H1 (cell line): ENCODE measurements around the gene NOD2. TPM values are rescaled to one million over a fixed set of nuclear protein-coding genes. Genes with fewer than 3 reads are reported as not detected.

Source experiments
- CTCF ChIA-PET: fragments of 300-600 bp; sonication (Branson Sonifier 250); formaldehyde crosslinking; loops from one replicate; lab custom pipeline; 2021; ENCODE audit not compliant: partially characterized antibody; lab: Charles Lee
- POLR2A ChIA-PET: fragments of 300-600 bp; sonication (Branson Sonifier 250); formaldehyde crosslinking; loops from one replicate; lab custom pipeline; 2021; ENCODE audit warnings: inconsistent platforms; ENCODE audit not compliant: partially characterized antibody; lab: Charles Lee
- DNase-seq, 2 experiments: peaks; one replicate each; pipeline versions ENCODE4 v3.0.0 to v3.0.0-alpha.2; 2010 to 2022; ENCODE audit warnings: low spot score in 2 of 2, low read depth in 1 of 2, mixed read lengths in 1 of 2
- FAIRE-seq: peaks from 2 replicates; lab custom pipeline; 2011; peaks lifted over from hg19 to GRCh38; lab: Jason Lieb, UNC
- H2AFZ ChIP-seq: 2 replicates; pipeline ENCODE4 v1.8.1; 2012; ENCODE audit warnings: low read length, inconsistent platforms
- H2AK5ac ChIP-seq: 2 replicates; pipeline ENCODE4 v1.6.1; 2013; ENCODE audit warnings: low read depth, low read length
- H2BK120ac ChIP-seq: replicated peaks from 2 replicates; pipeline ENCODE3; 2013; ENCODE audit warnings: low read depth, low read length, inconsistent platforms
- H2BK12ac ChIP-seq: 2 replicates; pipeline ENCODE4 v1.6.1; 2013; ENCODE audit warnings: low read depth, low read length
- H2BK15ac ChIP-seq: 2 replicates; pipeline ENCODE4 v1.6.1; 2013; ENCODE audit warnings: low read length
- H2BK20ac ChIP-seq: 2 replicates; pipeline ENCODE4 v1.6.1; 2013; ENCODE audit warnings: low read length
- H2BK5ac ChIP-seq: 2 replicates; pipeline ENCODE4 v1.6.1; 2013; ENCODE audit warnings: low read depth, low read length
- H3K14ac ChIP-seq: 2 replicates; pipeline ENCODE4 v1.6.1; 2013; ENCODE audit warnings: inconsistent platforms; ENCODE audit not compliant: insufficient read length
- H3K18ac ChIP-seq: 2 replicates; pipeline ENCODE4 v1.6.1; 2013; ENCODE audit warnings: low read length; ENCODE audit errors: extremely low read depth
- H3K23ac ChIP-seq: 2 replicates; pipeline ENCODE4 v1.6.1; 2013; ENCODE audit warnings: inconsistent platforms; ENCODE audit not compliant: insufficient read length
- H3K23me2 ChIP-seq: 2 replicates; pipeline ENCODE4 v1.6.1; 2013; ENCODE audit warnings: low read depth, low read length
- H3K27ac ChIP-seq: 2 replicates; pipeline ENCODE4 v1.6.1; 2011; ENCODE audit warnings: low read depth, low read length, inconsistent platforms
- H3K27me3 ChIP-seq, 4 experiments: replicated peaks in 1 of 4; 1 replicate in 1 of 4; 2 replicates in 3 of 4; pipeline versions ENCODE4 v1.6.1 to v1.8.1; 2011 to 2013; ENCODE audit warnings: low read length in 3 of 4, mild to moderate bottlenecking in 3 of 4, inconsistent platforms in 2 of 4, mixed read lengths in 2 of 4, moderate library complexity in 1 of 4; ENCODE audit not compliant: control insufficient read depth in 3 of 4, insufficient read depth in 3 of 4; ENCODE audit errors: extremely low read depth in 1 of 4
- H3K36me3 ChIP-seq, 4 experiments: 2 replicates each; pipeline versions ENCODE4 v1.6.1 to v1.8.1; 2011 to 2013; ENCODE audit warnings: mild to moderate bottlenecking in 4 of 4, low read length in 3 of 4, moderate library complexity in 2 of 4, control low read depth in 1 of 4, inconsistent platforms in 1 of 4; ENCODE audit not compliant: insufficient read depth in 4 of 4, control insufficient read depth in 2 of 4
- H3K4ac ChIP-seq: replicated peaks from 2 replicates; pipeline ENCODE3; 2013; ENCODE audit warnings: low read length, low read depth, mixed read lengths, inconsistent platforms; ENCODE audit not compliant: insufficient read length
- H3K4me1 ChIP-seq, 4 experiments: replicated peaks in 1 of 4; 1 replicate in 1 of 4; 2 replicates in 3 of 4; pipeline versions ENCODE4 v1.6.1 to v1.8.1; 2011 to 2013; ENCODE audit warnings: low read length in 3 of 4, inconsistent platforms in 2 of 4, mixed read lengths in 1 of 4; ENCODE audit not compliant: insufficient read depth in 4 of 4, control insufficient read depth in 3 of 4
- H3K4me2 ChIP-seq, 2 experiments: 2 replicates each; pipeline versions ENCODE4 v1.6.1 to v1.8.1; 2011 to 2013; ENCODE audit warnings: low read depth in 2 of 2, low read length in 2 of 2, control low read depth in 1 of 2, inconsistent platforms in 1 of 2, mild to moderate bottlenecking in 1 of 2; ENCODE audit not compliant: insufficient read depth in 1 of 2
- H3K4me3 ChIP-seq, 4 experiments: fragments of 200-600, 300-600 bp in 1 of 4; sonication (generic), shearing (Covaris generic), sonication (Bioruptor Twin) in 1 of 4; 2 replicates each; pipeline versions ENCODE4 v1.5.1 to v1.8.1; 2011 to 2016; ENCODE audit warnings: low read length in 4 of 4, low read depth in 3 of 4, control low read depth in 2 of 4, inconsistent platforms in 2 of 4, mild to moderate bottlenecking in 2 of 4, mixed read lengths in 1 of 4, moderate library complexity in 1 of 4; ENCODE audit not compliant: insufficient read depth in 2 of 4; ENCODE audit errors: extremely low read depth in 1 of 4
- H3K56ac ChIP-seq: replicated peaks from 2 replicates; pipeline ENCODE3; 2013; ENCODE audit warnings: low read depth, mild to moderate bottlenecking, mixed read lengths, low read length, inconsistent platforms; ENCODE audit not compliant: insufficient read length
- H3K79me1 ChIP-seq: 2 replicates; pipeline ENCODE4 v1.6.1; 2013; ENCODE audit warnings: low read depth, low read length, control low read depth
- H3K79me2 ChIP-seq, 2 experiments: 2 replicates each; pipeline versions ENCODE4 v1.6.1 to v1.8.1; 2012 to 2013; ENCODE audit warnings: low read length in 2 of 2, mild to moderate bottlenecking in 2 of 2, inconsistent platforms in 1 of 2; ENCODE audit not compliant: insufficient read depth in 2 of 2, control insufficient read depth in 1 of 2
- H3K9ac ChIP-seq, 4 experiments: replicated peaks in 1 of 4; 1 replicate in 1 of 4; 2 replicates in 3 of 4; pipeline versions ENCODE4 v1.6.1 to v1.8.1; 2011 to 2013; ENCODE audit warnings: low read depth in 3 of 4, low read length in 3 of 4, control low read depth in 2 of 4, mild to moderate bottlenecking in 2 of 4, moderate library complexity in 2 of 4, inconsistent platforms in 1 of 4; ENCODE audit errors: extremely low read depth in 1 of 4
- H3K9me3 ChIP-seq, 2 experiments: 2 replicates each; pipeline versions ENCODE4 v1.6.1 to v1.8.1; 2012 to 2013; ENCODE audit warnings: mild to moderate bottlenecking in 2 of 2, moderate library complexity in 2 of 2, control low read depth in 1 of 2, inconsistent platforms in 1 of 2, low read depth in 1 of 2, low read length in 1 of 2, mixed read lengths in 1 of 2; ENCODE audit not compliant: insufficient read depth in 2 of 2
- H4K20me1 ChIP-seq, 2 experiments: replicated peaks in 1 of 2; 2 replicates each; pipeline versions ENCODE3 to v1.8.1; 2011 to 2013; ENCODE audit warnings: inconsistent platforms in 2 of 2, low read length in 2 of 2, mild to moderate bottlenecking in 1 of 2; ENCODE audit not compliant: insufficient read depth in 2 of 2, control insufficient read depth in 1 of 2
- H4K5ac ChIP-seq: 2 replicates; pipeline ENCODE4 v1.6.1; 2013; ENCODE audit warnings: low read length, low read depth, mixed read lengths, inconsistent platforms; ENCODE audit not compliant: insufficient read length
- H4K8ac ChIP-seq: 2 replicates; pipeline ENCODE4 v1.8.0; 2013; ENCODE audit warnings: mild to moderate bottlenecking, moderate library complexity, low read length, inconsistent platforms; ENCODE audit not compliant: insufficient read depth; ENCODE audit errors: extremely low read depth
- H4K91ac ChIP-seq: replicated peaks from 2 replicates; pipeline ENCODE3; 2013; ENCODE audit warnings: low read length, mixed read lengths, inconsistent platforms; ENCODE audit not compliant: insufficient read length
- HDAC6 ChIP-seq: IDR thresholded peaks from one replicate; pipeline ENCODE4 v1.7.1; 2012; ENCODE audit warnings: low read depth, mild to moderate bottlenecking, inconsistent platforms, low read length, moderate library complexity
- POLR2AphosphoS5 ChIP-seq: IDR thresholded peaks from 2 replicates; pipeline ENCODE4 v1.6.1; 2011; ENCODE audit warnings: low read depth, low read length
- RAD21 ChIP-seq, 2 experiments: IDR thresholded peaks in 1 of 2; conservative IDR thresholded peaks in 1 of 2; 2 replicates each; pipeline ENCODE4 v1.6.1; 2011; ENCODE audit warnings: low read depth in 2 of 2, low read length in 2 of 2, improper control_type of control experiment in 1 of 2, inconsistent platforms in 1 of 2, mild to moderate bottlenecking in 1 of 2, moderate library complexity in 1 of 2
- RFX5 ChIP-seq: IDR thresholded peaks from 2 replicates; pipeline ENCODE4 v1.6.1; 2011; ENCODE audit warnings: low read depth, low read length, improper control_type of control experiment, borderline replicate concordance
- SIN3A ChIP-seq, 2 experiments: IDR thresholded peaks in 1 of 2; conservative IDR thresholded peaks in 1 of 2; 2 replicates each; pipeline ENCODE4 v1.6.1; 2011 to 2012; ENCODE audit warnings: low read length in 2 of 2, improper control_type of control experiment in 1 of 2, low read depth in 1 of 2, mild to moderate bottlenecking in 1 of 2
- SP1 ChIP-seq: IDR thresholded peaks from 2 replicates; pipeline ENCODE4 v1.6.1; 2011; ENCODE audit warnings: low read depth, low read length
- SUZ12 ChIP-seq: fragments of 200-600 bp; sonication (generic); IDR thresholded peaks from 2 replicates; pipeline ENCODE4 v1.6.1; 2012; ENCODE audit warnings: mild to moderate bottlenecking, inconsistent platforms, low read length, moderate library complexity, mixed read lengths
- ZNF274 ChIP-seq: IDR thresholded peaks from 2 replicates; pipeline ENCODE4 v1.7.0; 2012; ENCODE audit warnings: low read length, borderline replicate concordance; ENCODE audit errors: extremely low read depth
- WGBS, 2 experiments: shearing (Covaris generic) in 1 of 2; methylation state at CpG; one replicate each; pipeline versions ENCODE4 v1.1.6 to v1.1.7; 2013 to 2015; ENCODE audit warnings: low lambda C conversion rate in 2 of 2, mixed read lengths in 2 of 2, inconsistent platforms in 1 of 2, low coverage in 1 of 2, missing lambda C conversion rate in 1 of 2; ENCODE audit not compliant: insufficient replicate concordance in 2 of 2, insufficient coverage in 1 of 2, insufficient read length in 1 of 2; ENCODE audit errors: extremely low coverage in 1 of 2, missing lambda C conversion rate in 1 of 2; 5-methylcytosine and 5-hydroxymethylcytosine counted together
- polyA plus RNA-seq, 7 experiments: library from polyadenylated mRNA; depleted of rRNA in 3 of 7; stranded (reverse) in 5 of 7; unstranded in 2 of 7; fragments of >200 nt in 5 of 7; fragments of 200-250 nt in 2 of 7; gene quantifications; 1 replicate in 5 of 7; 2 replicates in 1 of 7; 4 replicates in 1 of 7; pipeline versions ENCODE4 v1.2.1 to v1.2.3, GENCODE V29; 2011 to 2013; ENCODE audit warnings: missing spikeins in 2 of 7, mixed read lengths in 2 of 7
- total RNA-seq: library from RNA; stranded (reverse); fragmentation: NEBNext Ultra II Directional; extraction: Animal tissue kit (Norgen Biotek cat#: 25700); gene quantifications from 2 replicates; pipeline ENCODE4 v1.2.1, GENCODE V29; 2021
- TF ChIP-seq, protein P1 (sequence below): IDR thresholded peaks from 2 replicates; pipeline ENCODE4 v1.6.1; 2012; ENCODE audit warnings: low read length, inconsistent platforms

NOD2 gene
- total and polyA plus RNA-seq, 2 of the 8 experiments (the other 6 are each of a cell fraction or from before 2014, with no cell fraction given), result 0.37 to 0.42 TPM

DNA sequence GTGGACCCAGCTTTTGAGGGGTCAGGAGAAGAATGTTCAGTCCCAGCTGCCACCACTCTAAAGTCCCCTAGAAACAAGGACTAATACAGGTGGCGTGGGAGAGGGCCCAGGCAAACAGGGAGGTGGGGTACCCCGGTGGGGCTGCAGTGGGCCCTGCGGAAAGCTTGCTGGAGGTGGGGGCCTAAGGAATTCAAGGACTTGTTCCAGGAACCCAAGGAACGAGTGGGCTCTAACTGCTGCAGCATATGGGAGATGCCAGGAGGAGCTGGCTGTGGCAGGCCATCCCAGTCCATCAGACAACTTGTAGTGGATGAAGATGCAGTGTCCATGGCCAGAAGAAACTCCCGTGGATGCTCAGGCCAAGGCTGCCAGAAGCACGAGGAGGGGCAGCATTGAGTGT lies 22.9 kb upstream of the NOD2 start:
- Histone ChIP-seq H2AK5ac (no peak overlapping the region), H2BK5ac (no peak overlapping the region), H3K9ac (no peak overlapping the region), H4K91ac (no peak overlapping the region), H3K23me2 (no peaks in the 10 kb centered on the region; the same call in 1 of the 2 replicates), H3K36me3 (no peaks in the 10 kb centered on the region), H3K27ac (no peak overlapping the region), H2BK20ac (no peak overlapping the region), H4K8ac (no peak overlapping the region), H3K79me1 (no peaks in the 10 kb centered on the region), H4K5ac (no peak overlapping the region), H2BK120ac (no peak overlapping the region), H3K23ac (no peak overlapping the region), H3K27me3 (no peaks in the 10 kb centered on the region), H3K4ac (no peak overlapping the region), H3K14ac (no peak overlapping the region), H2BK12ac (no peak overlapping the region), H3K18ac (no peak overlapping the region), H3K4me1 (peaks cover 0 to 2% (median 0%) of the 10 kb centered on the region in 4 experiments; a peak in 1 of 7 replicates), H3K4me3 (no peak overlapping the region), H2BK15ac (no peak overlapping the region), H2AFZ (no peak overlapping the region), H3K56ac (no peak overlapping the region), H3K9me3 (peaks cover 13 to 20% of the 10 kb centered on the region in 2 experiments), H3K4me2 (no peak overlapping the region), H3K79me2 (no peaks in the 10 kb centered on the region), H4K20me1 (no peaks in the 10 kb centered on the region)
- DNase-seq, result no peak
- no peak for FAIRE-seq
- CTCF ChIA-PET, result interaction anchor here (1.2 to 21.1 kb wide), 10 partner anchors 5 to 421 kb away, joined by 3 to 279 read pairs (median 6); no protein-coding TSS in a partner anchor
- POLR2A ChIA-PET, result no interaction called here
- TF ChIP-seq ZNF274 (no peak), SIN3A (conservative IDR thresholded peaks at IDR 0.05 in 1 of 2, IDR thresholded peaks at IDR 0.05 in 1 of 2; ENCODE audit: low read depth in 1 of 2, low read length in 2 of 2) (no peak), POLR2AphosphoS5 (no peak), RAD21 (IDR thresholded peaks at IDR 0.05 in 1 of 2, conservative IDR thresholded peaks at IDR 0.05 in 1 of 2; ENCODE audit: low read depth in 2 of 2, low read length in 2 of 2) (no peak), HDAC6 (no peak), SUZ12 (no peak), RFX5 (no peak), SP1 (no peak)
- TF ChIP-seq, protein P1, sequence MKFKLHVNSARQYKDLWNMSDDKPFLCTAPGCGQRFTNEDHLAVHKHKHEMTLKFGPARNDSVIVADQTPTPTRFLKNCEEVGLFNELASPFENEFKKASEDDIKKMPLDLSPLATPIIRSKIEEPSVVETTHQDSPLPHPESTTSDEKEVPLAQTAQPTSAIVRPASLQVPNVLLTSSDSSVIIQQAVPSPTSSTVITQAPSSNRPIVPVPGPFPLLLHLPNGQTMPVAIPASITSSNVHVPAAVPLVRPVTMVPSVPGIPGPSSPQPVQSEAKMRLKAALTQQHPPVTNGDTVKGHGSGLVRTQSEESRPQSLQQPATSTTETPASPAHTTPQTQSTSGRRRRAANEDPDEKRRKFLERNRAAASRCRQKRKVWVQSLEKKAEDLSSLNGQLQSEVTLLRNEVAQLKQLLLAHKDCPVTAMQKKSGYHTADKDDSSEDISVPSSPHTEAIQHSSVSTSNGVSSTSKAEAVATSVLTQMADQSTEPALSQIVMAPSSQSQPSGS, result no peak
- WGBS, 2 experiments, result 94% methylated on average over 6 of the region's 6 CpGs; no CpG with 5 or more reads in 1 of the 2 experiments
